Measurements from ENCODE around the gene TFDP2.
"Not testable (repeated sequence)": the region's sequence is repeated elsewhere in the genome, so short reads cannot be mapped to it uniquely, and the experiment has no call there.

The TFDP2 gene

DNA sequence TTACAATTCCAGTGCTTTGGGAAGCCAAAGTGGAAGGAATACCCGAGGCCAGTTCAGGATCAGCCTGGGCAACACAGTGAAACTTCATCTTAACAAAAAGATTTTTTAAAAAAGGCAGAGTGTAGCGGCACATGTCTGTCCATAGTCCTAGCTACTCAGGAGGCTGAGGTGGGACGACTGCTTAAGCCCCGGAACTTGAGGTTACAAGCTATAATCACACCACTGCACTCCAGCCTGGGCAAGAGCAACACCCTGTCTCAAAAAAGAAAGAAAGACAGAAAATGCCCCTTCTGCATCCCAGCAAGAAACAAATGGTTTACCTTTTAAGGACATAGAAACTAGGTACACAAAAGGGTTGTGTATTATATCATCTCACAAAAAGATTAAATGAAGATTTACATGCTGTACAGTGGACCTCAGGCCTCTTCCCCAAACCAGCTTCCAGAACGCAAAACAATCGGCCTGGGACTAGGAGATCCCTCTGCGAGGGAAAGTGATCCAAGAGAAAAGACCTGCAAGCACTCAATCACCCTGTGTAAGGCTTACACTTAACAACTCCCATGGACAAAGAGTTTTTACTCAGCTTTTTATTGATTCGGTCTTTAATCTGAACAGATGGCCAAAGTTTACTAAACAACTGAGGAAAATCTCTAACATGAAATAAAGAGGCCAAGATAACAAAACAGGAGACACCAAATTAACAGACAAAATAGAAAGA, 21.2 kb downstream of the TFDP2 start:
- DNase-seq (ENCODE audit: low read depth in 2 of 2) = no peak

DNA sequence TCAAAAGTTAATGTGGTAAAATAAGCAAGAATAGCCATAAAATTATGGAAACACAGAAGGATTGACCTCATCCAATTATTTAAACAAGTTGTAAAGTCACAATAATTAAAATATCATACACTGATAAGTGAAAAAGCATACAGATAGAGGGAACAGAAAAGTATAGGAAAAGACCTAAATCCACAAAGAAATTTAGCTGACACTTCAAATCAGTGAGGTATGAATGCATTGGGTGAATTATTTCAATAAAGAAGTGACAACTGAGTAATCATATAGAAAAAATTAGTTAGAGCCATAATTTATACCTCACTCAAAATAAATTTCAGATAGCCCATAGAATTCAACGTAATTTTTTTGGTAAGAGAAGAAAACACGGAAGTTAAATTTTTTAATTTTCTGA, 25.1 kb downstream of the TFDP2 start:
- DNase-seq (ENCODE audit: low read depth in 2 of 2) = no peak

DNA sequence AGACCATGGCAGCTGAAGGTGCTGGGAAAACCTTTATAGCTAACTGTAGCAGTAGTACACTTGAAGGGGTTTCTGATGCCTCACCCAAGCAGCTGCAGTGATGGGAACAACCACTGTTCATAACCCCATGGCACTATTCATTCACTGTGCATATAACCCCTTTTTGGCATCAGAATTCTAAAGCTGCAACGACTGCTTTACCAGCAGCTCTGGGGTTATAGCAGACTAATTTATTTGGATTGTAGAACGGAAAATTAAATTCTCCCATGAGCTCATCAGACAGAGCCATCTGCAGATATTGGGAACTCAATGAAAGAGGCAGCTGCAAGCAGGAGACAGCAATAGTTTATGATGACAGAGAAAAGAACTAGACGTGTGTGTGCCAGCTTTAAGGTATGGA, 28.6 kb downstream of the TFDP2 start:
- no peak for DNase-seq (ENCODE audit: low read depth in 2 of 2)

DNA sequence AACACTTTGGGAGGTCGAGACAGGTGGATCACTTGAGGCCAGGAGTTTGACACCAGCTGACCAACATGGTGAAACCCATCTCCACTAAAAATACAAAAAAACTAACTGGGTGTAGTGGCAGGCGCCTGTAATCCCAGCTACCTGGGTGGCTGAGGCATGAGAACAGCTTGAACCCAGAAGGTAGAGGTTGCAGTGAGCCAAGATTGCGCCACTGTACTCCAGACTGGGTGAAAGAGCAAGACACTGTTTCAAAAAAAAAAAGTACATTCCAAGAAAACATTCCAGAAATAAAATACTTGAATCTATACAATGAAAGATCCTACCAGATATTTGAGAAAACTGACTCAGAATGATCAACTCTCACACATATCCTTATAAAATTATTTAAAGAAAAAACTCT, 30.4 kb downstream of the TFDP2 start:
- no peak for DNase-seq (ENCODE audit: low read depth in 2 of 2)

DNA sequence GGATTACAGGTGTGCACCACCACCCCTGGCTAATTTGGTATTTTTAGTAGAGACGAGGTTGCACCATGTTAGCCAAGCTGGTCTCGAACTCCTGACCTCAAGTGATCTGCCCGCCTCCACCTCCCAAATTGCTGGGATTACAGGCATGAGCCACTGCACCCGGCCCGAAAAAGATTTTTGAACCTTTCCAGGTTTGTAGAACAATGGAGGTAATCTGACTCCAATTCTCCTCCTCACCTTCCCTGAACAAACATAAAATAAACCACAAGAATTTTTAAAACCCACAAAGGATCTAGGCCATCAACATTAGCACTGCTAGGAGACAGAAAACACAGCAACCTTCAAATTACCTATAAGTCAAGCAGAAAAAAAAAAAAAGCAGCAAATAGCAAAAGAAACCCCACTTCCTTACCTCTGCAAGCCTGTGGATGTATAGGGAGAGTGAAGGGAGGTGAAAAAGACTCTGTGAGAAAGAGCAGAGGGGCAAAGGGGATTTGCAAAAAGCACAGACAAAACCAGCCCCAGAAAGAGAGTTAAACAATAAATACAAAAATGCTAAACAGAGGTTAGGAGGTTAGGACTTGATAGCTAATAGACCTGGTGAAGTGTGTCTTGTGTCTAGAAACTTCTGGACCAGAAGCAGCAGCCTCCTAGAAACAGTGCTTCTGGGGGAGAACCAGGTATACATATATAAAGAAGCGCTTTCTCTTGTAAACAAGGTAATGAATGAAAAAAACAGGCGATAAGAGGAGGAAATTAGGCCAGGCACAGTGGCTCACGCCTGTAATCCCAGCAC, 32.1 kb downstream of the TFDP2 start:
- no peak for DNase-seq (ENCODE audit: low read depth in 2 of 2)

DNA sequence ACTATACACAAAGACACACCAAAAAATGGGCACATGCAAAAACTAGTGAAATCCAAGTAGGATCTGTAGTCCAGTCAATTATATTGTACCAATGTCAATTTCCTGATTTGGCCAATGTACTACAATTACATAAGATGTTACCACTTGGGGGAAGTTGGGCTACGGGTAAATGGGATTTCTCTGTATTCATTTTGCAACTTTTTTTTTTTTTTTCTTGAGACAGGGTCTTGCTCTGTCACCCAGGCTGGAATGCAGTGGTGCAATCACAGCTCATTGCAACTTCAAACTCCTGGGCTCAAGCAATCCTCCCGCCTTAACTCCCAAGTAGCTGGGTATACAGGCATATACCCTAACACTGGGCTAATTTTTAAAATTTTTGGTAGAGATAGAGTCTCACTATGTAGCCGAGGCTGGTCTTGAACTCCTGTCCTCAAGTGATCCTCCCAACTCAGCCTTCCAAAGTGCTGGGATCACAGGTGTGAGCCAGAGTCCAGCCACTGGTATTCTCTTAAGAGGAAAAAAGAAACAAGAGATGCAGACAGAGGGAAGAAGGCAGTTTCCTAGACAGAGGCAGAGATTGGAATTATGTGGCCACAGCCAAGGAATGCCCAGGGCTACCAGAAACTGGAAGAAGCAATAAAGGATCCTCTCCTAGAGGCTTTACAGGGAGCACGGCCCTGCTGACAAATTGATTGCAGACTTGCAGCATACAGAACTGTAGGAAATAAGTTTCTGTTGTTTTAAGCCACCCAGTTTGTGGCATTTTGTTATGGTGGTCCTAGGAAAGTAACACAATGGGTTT, 33.3 kb downstream of the TFDP2 start:
- no peak for DNase-seq (ENCODE audit: low read depth in 2 of 2)

DNA sequence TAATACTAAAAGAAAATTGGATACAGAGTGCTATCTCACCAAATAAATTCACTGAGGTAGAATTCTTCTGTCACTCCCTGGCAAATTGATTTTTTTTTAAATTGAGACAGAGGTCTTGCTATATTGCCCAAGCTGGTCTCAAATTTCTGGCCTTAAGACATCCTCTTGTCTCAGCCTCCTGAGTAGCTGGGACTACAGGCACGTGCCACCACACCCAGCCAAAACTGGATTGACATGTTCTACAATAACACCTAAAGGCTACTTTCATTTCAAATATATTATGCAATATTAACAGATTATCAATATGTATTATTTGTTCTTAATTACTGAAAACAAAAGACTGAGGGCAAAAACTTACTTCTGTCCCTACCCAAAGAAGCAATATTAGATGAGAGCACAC, 36.7 kb downstream of the TFDP2 start:
- DNase-seq (ENCODE audit: low read depth in 2 of 2) = no peak

DNA sequence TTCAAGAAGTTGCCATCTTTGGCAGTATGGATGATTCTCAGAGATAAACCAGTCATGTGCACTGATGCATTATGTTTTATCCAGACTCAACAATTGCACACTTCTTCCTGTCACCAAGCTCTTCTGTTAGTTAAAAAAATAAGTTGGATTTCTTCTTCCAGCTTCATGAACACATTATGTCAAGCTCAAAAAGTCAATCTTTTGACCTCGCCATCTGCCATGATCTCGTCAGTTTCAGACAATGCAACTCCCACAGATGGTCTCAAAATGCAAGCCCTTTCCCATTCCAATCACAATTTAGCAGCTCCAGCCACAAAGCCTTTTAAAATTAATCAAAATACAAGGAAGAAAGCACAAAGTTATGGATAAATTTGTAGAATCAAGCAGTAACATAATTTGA, 42.8 kb downstream of the TFDP2 start:
- DNase-seq (ENCODE audit: low read depth in 2 of 2) = no peak

DNA sequence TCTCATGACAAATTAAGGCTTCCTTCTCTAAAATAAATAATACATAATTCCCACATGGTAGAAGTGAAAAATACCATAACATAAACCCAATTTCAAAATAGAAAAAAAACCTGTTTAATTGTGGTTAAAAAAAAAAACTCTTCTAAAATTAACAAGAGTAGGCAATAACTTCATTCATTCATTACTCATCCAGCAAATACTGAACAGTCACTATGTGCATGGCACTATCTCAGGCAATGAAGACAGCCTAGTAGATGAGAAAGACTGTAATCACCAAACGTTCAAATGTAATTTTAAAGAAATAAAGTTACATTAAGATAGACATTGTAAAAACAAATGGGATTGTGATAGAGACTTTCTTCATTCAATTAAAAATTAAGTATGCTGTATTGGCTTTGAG, 43.4 kb downstream of the TFDP2 start:
- no peak for DNase-seq (ENCODE audit: low read depth in 2 of 2)

DNA sequence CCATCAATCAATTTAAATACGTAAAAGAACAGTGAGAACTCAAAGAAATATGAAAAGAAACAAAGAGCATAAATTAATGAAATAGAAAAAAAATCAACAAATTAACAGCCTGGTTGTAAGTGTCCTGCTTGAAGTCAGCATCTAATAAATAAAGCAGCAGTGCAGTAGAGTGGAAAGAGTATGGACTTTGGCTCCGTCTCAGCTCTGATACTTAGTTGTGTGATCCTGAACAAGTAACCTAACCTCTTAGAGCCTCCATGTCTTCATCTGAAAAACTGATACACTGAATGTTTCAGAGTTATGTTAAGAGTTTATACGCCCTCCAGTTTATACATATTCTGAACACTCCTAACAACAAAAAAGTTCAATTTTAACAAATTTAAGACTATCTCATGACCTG, 44.6 kb downstream of the TFDP2 start:
- DNase-seq (ENCODE audit: low read depth in 2 of 2) = no peak

DNA sequence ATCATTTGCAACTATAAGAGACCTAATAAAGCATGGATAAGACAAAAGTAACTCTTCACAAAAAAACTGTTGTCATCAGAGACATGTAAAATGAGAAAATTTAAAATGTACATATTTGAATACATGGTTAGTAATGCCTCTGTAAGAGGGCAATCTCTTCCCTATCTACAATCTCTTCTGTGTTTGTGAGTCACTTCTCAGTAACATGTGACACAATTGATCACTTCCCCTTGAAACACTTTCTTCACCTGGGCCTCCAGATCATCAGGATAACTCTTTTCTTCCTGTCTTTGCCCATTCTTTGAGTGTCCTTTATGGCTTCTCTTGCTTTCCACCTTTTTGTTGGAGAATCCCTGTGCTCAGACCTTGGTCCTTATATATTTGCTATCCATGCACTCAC, 50.4 kb downstream of the TFDP2 start:
- DNase-seq (ENCODE audit: low read depth in 2 of 2) = no peak

DNA sequence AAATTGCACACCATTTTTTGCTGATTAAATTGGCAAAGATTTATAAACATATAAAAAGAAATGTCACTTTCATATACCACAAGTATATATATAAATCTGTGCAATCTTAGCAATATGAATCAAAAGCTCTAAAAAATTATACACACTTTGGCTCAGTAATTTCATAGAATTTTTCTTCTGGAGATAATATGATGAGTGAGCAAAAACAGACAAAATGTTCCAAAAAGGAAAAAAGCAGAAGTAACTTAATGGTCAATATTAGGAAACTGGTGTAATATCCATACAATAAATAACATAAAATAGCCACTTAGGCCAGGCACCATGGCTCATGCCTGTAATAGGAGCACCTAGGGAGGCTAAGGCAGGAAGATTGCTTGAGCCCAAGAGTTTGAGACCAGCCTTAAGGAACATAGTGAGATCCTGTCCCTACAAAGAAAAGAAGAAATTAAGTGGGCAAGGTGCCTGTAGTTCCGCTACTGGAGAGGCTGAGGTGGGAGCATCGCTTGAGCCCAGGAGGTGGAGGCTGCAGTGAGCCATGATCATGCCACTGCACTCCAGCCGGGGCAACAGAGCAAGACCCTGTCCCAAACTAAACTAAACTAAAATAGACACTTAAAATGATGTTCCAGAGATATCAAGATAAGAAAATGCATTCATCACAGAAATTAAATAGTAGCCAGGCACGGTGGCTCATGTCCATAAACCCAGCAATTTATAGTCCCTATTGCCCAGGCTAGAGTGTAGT, 52.1 kb downstream of the TFDP2 start:
- no peak for DNase-seq (ENCODE audit: low read depth in 2 of 2)

DNA sequence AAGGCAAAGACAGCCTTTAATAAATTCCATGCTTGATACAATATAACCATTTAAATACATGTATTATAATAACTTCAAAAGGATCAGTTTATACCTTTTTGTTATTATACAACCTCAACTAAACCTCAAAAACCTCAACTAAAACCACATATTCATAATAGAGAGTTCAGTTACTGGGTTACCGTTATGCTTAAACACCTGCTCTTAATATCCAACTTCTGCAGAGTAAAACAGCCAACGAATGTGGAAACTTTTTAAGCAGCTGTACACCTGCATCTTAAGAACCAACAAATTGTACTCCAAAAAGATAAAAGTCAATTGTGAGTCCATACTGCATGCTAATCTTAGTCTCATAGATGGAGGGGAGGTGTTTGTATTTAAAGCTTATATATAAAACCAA, 53.5 kb downstream of the TFDP2 start:
- DNase-seq (ENCODE audit: low read depth in 2 of 2) = no peak

DNA sequence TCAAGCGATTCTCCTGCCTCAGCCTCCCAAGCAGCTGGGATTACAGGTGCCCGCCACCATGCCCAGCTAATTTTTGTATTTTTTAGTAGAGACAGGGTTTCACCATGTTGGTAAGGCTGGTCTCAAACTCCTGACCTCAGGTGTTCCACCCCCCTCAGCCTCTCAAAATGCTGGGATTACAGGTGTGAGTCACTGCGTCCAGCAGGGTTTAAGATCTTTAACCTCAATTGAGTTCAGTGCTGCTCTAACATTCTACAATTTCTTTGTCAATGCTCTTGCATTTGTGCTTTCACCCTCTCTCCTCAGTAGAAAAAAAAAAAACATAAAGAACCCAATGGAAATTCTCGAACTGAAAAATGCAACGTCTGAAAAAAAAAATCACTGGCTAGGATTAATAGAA, 60.4 kb downstream of the TFDP2 start:
- DNase-seq (ENCODE audit: low read depth in 2 of 2) = not testable (repeated sequence)

DNA sequence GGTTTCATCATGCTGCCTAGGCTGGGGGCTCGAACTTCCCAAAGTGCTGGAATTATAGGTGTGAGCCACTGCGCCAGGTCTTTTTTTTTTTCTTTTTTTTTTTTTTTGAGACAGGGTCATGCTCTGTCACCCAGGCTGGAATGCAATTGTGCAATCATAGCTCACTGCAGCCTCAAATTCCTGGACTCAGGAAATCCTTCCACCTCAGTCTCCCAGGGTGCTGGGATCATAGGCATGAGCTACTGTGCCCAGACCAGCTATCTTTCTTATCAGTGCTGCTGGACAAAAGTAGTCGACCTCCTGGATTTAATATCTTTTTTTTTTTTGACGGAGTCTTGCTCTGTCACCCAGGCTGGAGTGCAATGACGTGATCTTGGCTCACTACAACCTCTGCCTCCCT, 60.8 kb downstream of the TFDP2 start:
- DNase-seq (ENCODE audit: low read depth in 2 of 2) = no peak

DNA sequence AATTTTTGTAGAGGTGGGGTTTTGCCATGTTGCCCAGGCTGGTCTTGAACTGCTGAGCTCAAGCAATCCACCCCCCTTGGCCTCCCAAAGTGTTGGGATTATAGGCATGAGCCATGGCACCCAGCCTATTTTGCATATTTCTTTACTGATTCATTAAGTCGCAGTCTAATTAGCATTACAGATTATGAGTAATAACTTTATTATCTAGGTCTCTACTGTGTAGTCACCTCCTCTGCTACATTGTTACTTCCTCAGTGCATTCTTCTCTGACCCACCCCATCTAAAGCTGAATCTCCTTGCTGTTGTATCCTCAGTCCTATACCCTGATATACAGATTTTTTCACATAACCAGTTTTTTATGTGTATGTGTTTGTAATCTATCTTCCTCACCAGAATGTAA, 61.7 kb downstream of the TFDP2 start:
- DNase-seq (ENCODE audit: low read depth in 2 of 2) = no peak

DNA sequence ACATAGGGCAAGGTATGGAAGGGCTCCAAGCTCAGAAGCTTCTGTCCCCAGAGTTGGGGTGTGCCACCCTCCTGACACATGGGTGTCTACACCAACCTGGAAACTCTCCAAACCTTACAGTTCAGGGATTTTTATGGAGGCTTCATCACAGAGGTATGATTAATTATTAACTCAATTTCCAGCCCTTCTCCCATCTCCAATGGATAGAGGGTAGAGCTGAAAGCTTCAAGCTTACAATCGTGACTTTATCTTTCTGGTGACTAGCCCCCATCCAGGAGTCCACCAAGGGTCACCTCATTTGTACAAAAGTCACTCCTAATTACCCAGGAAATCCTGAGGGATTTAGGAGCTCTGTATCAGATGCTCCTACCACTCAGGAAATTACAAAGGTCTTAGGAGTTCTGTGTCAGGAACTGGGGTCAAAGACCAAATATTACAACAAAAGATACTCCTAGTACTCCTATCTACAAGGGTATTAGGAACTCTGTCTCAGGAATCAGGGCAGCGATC, 62.7 kb downstream of the TFDP2 start:
- no peak for DNase-seq (ENCODE audit: low read depth in 2 of 2)

DNA sequence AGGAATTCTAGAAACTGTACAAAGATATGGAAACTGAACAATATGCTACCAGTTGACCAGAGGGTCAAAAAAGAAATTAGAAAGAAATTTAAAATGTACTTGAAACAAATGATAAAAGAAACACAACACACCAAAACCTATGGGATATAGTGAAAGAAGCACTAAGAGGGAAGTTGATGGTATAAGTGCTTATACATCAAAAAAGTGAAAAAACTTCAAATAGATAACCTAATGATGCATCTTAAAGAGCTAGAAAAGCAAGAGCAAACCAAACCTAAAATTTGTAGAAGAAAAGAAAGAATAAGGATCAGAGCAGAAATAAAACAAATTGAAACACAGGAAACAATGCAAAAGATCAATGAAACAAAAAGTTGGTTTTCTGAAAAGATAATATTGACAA, 68.2 kb downstream of the TFDP2 start:
- no peak for DNase-seq (ENCODE audit: low read depth in 2 of 2)

DNA sequence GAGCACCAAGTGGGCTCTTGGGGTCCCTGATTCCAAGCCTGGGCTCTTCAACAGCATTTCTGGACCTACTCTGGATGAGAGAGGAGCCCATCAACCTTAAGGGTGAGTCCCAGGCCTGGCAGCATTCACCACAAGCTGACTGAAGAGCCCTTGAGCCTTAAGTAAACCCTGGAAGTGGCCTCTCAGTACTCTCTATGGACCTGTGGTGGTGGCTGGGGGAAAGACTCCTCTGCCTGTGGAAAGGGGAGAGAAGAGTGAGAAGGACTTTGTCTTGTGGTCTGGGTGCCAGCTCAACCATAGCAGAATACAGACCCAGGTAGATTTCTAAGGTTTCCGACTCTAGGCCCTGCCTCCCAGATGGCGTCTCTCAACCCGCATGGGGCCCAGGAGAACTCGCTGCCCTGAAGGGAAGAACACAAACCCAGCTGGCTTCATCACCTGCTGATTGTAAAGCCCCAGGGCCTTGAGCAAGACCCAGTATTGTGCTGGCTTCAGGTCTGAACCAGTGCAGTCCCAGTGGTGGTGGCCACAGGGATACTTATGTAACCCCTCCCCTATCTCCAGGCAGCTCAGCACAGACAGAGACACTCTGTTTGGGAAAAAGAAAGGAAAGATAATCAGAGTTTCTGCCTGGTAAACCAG, 71.4 kb downstream of the TFDP2 start:
- no peak for DNase-seq (ENCODE audit: low read depth in 2 of 2)

DNA sequence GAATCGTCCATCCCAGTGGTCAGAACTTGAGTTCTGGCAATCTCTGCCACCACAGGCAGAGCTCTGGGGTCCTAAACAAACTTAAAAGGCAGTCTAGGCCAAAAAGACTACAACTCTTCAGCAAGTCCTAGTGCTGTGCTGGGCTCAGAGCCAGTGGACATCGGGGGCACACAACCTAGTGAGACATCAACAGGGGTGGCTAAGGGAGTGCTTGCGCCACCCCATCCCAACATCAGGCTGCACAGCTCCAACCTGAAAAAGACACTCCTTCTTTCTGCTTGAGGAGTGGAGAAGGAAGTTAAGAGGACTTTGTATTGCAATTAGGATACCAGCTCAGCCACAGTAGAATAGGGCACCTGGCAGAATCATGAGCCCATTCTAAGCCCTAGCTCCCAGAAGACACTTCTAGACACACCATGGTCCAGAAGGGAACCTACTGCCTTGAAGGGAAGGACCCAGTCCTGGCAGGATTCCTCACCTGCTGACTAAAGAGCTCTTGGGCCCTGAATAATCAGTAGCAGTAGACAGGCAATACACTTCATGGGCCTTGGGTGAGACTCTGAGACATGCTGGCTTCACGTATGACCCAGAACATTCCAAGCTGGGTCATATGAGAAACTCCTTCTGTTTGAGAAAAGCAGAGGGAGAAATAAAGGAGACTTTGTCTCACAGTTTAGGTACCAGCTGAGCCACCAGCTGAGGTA, 72.0 kb downstream of the TFDP2 start:
- no peak for DNase-seq (ENCODE audit: low read depth in 2 of 2)

DNA sequence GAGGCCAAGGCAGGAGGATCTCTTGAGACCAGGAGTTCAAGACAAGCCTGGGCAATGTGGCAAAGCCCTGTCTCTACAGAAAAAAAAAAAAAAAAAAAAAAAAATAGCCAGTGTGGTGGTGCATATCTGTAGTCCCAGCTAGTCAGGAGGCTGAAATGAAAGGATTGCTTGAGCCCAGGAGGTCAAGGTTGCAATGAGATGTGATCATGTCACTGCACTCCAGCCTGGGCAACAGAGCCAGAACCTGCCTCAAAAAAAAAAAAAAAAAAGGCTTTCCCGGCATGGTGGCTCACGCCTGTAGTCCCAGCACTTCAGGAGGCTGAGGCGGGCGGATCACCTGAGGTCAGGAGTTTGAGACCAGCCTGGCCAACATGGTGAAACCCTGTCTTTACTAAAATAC, 73.7 kb downstream of the TFDP2 start:
- DNase-seq (ENCODE audit: low read depth in 2 of 2) = not testable (repeated sequence)
